NB4 (cell line): ENCODE measurements around the gene KLHL6.
"Not testable (repeated sequence)": the region's sequence is repeated elsewhere in the genome, so short reads cannot be mapped to it uniquely, and the experiment has no call there.

Experiments used
- POLR2A ChIP-seq: IDR thresholded peaks from 2 replicates; pipeline ENCODE4 v1.6.1; 2011; ENCODE audit warnings: mild to moderate bottlenecking; ENCODE audit not compliant: insufficient read length; ENCODE audit errors: extremely low read depth
- TF ChIP-seq, protein P1 (sequence below): IDR thresholded peaks from one replicate; pipeline ENCODE4 v1.5.1; 2012; ENCODE audit warnings: low read depth, low read length
- TF ChIP-seq, protein P2 (sequence below): IDR thresholded peaks from 2 replicates; pipeline ENCODE4 v1.6.1; 2011; ENCODE audit warnings: low read depth, low read length

DNA sequence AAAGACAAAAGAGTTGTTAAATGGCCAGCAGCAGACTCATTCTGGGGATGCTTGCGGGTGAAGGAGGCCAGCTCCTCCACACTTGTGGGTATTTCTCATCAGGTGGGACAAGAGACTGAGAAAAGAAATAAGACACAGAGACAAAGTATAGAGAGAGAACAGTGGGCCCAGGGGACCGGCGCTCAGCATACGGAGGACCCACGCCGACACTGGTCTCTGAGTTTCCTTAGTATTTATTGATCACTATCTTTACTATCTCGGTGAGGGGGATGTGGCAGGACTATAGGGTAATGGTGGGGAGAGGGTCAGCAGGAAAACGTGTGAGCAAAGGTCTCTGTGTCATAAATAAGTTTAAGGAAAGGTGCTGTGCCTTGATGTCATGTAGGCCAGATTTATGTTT lies 35.2 kb downstream of the KLHL6 start:
- TF ChIP-seq, protein P1, sequence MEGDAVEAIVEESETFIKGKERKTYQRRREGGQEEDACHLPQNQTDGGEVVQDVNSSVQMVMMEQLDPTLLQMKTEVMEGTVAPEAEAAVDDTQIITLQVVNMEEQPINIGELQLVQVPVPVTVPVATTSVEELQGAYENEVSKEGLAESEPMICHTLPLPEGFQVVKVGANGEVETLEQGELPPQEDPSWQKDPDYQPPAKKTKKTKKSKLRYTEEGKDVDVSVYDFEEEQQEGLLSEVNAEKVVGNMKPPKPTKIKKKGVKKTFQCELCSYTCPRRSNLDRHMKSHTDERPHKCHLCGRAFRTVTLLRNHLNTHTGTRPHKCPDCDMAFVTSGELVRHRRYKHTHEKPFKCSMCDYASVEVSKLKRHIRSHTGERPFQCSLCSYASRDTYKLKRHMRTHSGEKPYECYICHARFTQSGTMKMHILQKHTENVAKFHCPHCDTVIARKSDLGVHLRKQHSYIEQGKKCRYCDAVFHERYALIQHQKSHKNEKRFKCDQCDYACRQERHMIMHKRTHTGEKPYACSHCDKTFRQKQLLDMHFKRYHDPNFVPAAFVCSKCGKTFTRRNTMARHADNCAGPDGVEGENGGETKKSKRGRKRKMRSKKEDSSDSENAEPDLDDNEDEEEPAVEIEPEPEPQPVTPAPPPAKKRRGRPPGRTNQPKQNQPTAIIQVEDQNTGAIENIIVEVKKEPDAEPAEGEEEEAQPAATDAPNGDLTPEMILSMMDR = not testable (repeated sequence)
- not testable (repeated sequence) for TF ChIP-seq POLR2A
- TF ChIP-seq, protein P2, sequence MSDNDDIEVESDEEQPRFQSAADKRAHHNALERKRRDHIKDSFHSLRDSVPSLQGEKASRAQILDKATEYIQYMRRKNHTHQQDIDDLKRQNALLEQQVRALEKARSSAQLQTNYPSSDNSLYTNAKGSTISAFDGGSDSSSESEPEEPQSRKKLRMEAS = not testable (repeated sequence)
